ENCODE results near the gene ATG7.
"Not testable (repeated sequence)": the region's sequence is repeated elsewhere in the genome, so short reads cannot be mapped to it uniquely, and the experiment has no call there.

ATG7 gene

GRCh38 chr3:11595024-11595423 lies 322.8 kb downstream of the ATG7 start:
- not testable (repeated sequence) for DNase-seq

GRCh38 chr3:11596387-11596786 lies 324.2 kb downstream of the ATG7 start:
- DNase-seq: no peak

- no peak for DNase-seq
Measured at GRCh38 chr3:11600501-11601282, 328.5 kb downstream of the ATG7 start.

- DNase-seq: no peak
Measured at GRCh38 chr3:11601446-11602238, 329.4 kb downstream of the ATG7 start.

GRCh38 chr3:11602239-11602840 lies 330.1 kb downstream of the ATG7 start:
- DNase-seq: no peak

- DNase-seq: no peak
Measured at GRCh38 chr3:11602886-11603527, 330.8 kb downstream of the ATG7 start.

GRCh38 chr3:11603628-11604027 lies 331.4 kb downstream of the ATG7 start:
- DNase-seq: no peak

GRCh38 chr3:11604139-11604892 lies 332.1 kb downstream of the ATG7 start:
- DNase-seq: no peak

GRCh38 chr3:11605398-11605797 lies 333.2 kb downstream of the ATG7 start:
- no peak for DNase-seq

- no peak for DNase-seq
Measured at GRCh38 chr3:11606090-11606784, 334.0 kb downstream of the ATG7 start.

- DNase-seq: no peak
Measured at GRCh38 chr3:11606865-11607440, 334.8 kb downstream of the ATG7 start.

All from SIG-M5 (cell line).